ENCODE data around the gene ARHGAP42. TPM values are rescaled to one million over a fixed set of nuclear protein-coding genes. Genes with fewer than 3 reads are reported as not detected.

The ARHGAP42 gene
- total and polyA plus RNA-seq, 4 donors, result 3.8 to 17.2 (median 12.0) TPM

DNA sequence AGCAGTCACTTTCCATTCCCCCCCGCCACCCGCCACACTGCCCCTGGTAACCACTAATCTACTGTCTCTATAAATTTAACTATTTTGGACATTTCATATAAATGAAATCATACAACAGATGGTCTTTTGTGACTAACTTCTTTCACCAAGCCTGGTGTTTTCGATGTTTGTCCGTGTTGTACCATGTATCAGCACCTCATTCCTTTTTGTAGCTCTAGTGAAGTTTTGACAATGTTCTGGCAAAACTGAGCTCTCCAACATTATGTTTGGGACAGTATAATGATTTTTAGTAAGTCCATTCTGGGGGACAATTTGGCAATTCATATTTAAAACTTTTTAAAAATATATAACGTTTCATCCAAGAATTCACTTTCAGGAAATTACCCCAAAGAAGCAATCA, 45.6 kb upstream of the ARHGAP42 start:
- Histone ChIP-seq H3K36me3 (ENCODE audit: control insufficient read depth in 4 of 4, insufficient read depth in 3 of 4, low read depth in 1 of 4, low read length in 3 of 4) (no peaks in the 10 kb centered on the region), H3K4me3 (ENCODE audit: low read depth in 1 of 3, low read length in 3 of 3) (no peak overlapping the region), H3K4me1 (ENCODE audit: control insufficient read depth in 4 of 4, insufficient read depth in 4 of 4, low read length in 3 of 4) (no peaks in the 10 kb centered on the region), H3K9me3 (ENCODE audit: control insufficient read depth in 4 of 4, low read length in 3 of 4) (no peaks in the 10 kb centered on the region), H3K27ac (ENCODE audit: low read depth in 1 of 2, low read length in 2 of 2) (no peak overlapping the region), H3K9ac (ENCODE audit: low read depth in 1 of 2, low read length in 2 of 2) (no peak overlapping the region), H3K27me3 (ENCODE audit: control insufficient read depth in 4 of 4, insufficient read depth in 4 of 4, low read length in 3 of 4) (no peaks in the 10 kb centered on the region)
- no peak for TF ChIP-seq GABPA (IDR thresholded peaks at IDR 0.05 in 1 of 2, conservative IDR thresholded peaks at IDR 0.05 in 1 of 2)
- TF ChIP-seq, protein P1, sequence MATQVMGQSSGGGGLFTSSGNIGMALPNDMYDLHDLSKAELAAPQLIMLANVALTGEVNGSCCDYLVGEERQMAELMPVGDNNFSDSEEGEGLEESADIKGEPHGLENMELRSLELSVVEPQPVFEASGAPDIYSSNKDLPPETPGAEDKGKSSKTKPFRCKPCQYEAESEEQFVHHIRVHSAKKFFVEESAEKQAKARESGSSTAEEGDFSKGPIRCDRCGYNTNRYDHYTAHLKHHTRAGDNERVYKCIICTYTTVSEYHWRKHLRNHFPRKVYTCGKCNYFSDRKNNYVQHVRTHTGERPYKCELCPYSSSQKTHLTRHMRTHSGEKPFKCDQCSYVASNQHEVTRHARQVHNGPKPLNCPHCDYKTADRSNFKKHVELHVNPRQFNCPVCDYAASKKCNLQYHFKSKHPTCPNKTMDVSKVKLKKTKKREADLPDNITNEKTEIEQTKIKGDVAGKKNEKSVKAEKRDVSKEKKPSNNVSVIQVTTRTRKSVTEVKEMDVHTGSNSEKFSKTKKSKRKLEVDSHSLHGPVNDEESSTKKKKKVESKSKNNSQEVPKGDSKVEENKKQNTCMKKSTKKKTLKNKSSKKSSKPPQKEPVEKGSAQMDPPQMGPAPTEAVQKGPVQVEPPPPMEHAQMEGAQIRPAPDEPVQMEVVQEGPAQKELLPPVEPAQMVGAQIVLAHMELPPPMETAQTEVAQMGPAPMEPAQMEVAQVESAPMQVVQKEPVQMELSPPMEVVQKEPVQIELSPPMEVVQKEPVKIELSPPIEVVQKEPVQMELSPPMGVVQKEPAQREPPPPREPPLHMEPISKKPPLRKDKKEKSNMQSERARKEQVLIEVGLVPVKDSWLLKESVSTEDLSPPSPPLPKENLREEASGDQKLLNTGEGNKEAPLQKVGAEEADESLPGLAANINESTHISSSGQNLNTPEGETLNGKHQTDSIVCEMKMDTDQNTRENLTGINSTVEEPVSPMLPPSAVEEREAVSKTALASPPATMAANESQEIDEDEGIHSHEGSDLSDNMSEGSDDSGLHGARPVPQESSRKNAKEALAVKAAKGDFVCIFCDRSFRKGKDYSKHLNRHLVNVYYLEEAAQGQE (IDR thresholded peaks at IDR 0.05), result no peak
- TF ChIP-seq YY1 (IDR thresholded peaks at IDR 0.05), result no peak
- TF ChIP-seq FOXA2 (IDR thresholded peaks at IDR 0.05), result no peak
- TF ChIP-seq, protein P2, sequence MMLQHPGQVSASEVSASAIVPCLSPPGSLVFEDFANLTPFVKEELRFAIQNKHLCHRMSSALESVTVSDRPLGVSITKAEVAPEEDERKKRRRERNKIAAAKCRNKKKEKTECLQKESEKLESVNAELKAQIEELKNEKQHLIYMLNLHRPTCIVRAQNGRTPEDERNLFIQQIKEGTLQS (IDR thresholded peaks at IDR 0.05), result no peak
- no peak for TF ChIP-seq RAD21 (IDR thresholded peaks at IDR 0.05)
- 90% methylated on average over 5 of the region's 5 CpGs for WGBS
- no peak for DNase-seq (ENCODE audit: low spot score)

DNA sequence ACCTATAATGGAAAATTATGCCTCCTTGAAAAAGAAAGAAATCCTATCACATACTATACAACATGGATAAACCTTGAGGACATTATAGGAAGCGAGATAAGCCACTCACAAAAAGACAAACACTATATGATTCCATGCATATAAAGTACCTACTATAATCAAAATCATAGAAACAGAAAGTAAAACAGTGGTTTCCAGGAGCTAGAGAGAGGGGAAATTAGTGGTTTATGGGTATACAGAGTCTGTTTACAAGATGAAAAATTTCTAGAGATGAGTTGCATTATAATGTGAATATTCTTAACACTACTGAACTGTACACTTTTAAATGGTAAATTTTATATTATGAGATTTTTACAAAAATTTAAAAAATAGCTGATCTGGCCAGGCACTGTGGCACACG, 40.5 kb upstream of the ARHGAP42 start:
- Histone ChIP-seq H3K27ac (ENCODE audit: low read depth in 1 of 2, low read length in 2 of 2) (no peak overlapping the region), H3K9ac (ENCODE audit: low read depth in 1 of 2, low read length in 2 of 2) (no peak overlapping the region), H3K36me3 (ENCODE audit: control insufficient read depth in 4 of 4, insufficient read depth in 3 of 4, low read depth in 1 of 4, low read length in 3 of 4) (no peaks in the 10 kb centered on the region), H3K9me3 (ENCODE audit: control insufficient read depth in 4 of 4, low read length in 3 of 4) (no peaks in the 10 kb centered on the region), H3K27me3 (ENCODE audit: control insufficient read depth in 4 of 4, insufficient read depth in 4 of 4, low read length in 3 of 4) (no peaks in the 10 kb centered on the region), H3K4me1 (ENCODE audit: control insufficient read depth in 4 of 4, insufficient read depth in 4 of 4, low read length in 3 of 4) (peaks cover 0 to 2% (median 0%) of the 10 kb centered on the region in 4 donors), H3K4me3 (ENCODE audit: low read depth in 1 of 3, low read length in 3 of 3) (no peak overlapping the region)
- no peak for DNase-seq (ENCODE audit: low spot score)
- no peak for TF ChIP-seq FOXA1 (IDR thresholded peaks at IDR 0.05)
- WGBS, result 64% methylated on average over 2 of the region's 2 CpGs

DNA sequence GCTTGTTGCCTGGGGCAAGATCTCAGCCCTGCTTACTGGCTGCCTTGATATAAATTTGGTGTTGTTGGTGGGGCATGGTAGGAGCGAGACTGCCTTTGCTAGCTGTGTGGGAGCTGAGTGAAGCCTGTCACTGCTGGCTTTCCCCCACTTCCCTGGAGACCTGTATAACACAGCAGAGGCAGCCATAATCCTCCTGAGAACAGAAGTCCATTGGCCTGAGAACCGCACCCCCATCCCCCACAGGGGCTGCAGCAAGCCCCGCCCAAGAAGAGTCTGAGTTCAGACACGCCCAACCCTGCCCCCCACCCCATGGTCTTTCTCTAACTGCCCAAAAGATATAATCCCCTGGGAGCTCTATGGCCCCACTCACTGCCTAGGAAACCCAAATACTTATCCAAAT, 39.2 kb upstream of the ARHGAP42 start:
- DNase-seq (ENCODE audit: low spot score), result no peak
- WGBS, result 92% methylated on average over 4 of the region's 4 CpGs
- peaks cover 0 to 2% (median 0%) of the 10 kb centered on the region in 4 donors for H3K4me1 ChIP-seq (ENCODE audit: control insufficient read depth in 4 of 4, insufficient read depth in 4 of 4, low read length in 3 of 4)
- H3K36me3 ChIP-seq (ENCODE audit: control insufficient read depth in 4 of 4, insufficient read depth in 3 of 4, low read depth in 1 of 4, low read length in 3 of 4), result no peaks in the 10 kb centered on the region
- no peaks in the 10 kb centered on the region for H3K9me3 ChIP-seq (ENCODE audit: control insufficient read depth in 4 of 4, low read length in 3 of 4)
- no peak overlapping the region for H3K27ac ChIP-seq (ENCODE audit: low read depth in 1 of 2, low read length in 2 of 2)
- H3K4me3 ChIP-seq (ENCODE audit: low read depth in 1 of 3, low read length in 3 of 3), result no peak overlapping the region
- H3K9ac ChIP-seq (ENCODE audit: low read depth in 1 of 2, low read length in 2 of 2), result no peak overlapping the region
- no peaks in the 10 kb centered on the region for H3K27me3 ChIP-seq (ENCODE audit: control insufficient read depth in 4 of 4, insufficient read depth in 4 of 4, low read length in 3 of 4)
- TF ChIP-seq HNF4A (conservative IDR thresholded peaks at IDR 0.05) (no peak), JUND (IDR thresholded peaks at IDR 0.05) (no peak), RXRA (IDR thresholded peaks at IDR 0.05) (no peak), EGR1 (IDR thresholded peaks at IDR 0.05; ENCODE audit: low read depth in 2 of 2) (no peak), YY1 (IDR thresholded peaks at IDR 0.05) (no peak), GABPA (IDR thresholded peaks at IDR 0.05 in 1 of 2, conservative IDR thresholded peaks at IDR 0.05 in 1 of 2) (no peak), FOXA2 (IDR thresholded peaks at IDR 0.05) (no peak), TAF1 (conservative IDR thresholded peaks at IDR 0.05) (no peak), ZBTB33 (IDR thresholded peaks at IDR 0.05) (no peak), SP1 (IDR thresholded peaks at IDR 0.05) (no peak), FOXA1 (IDR thresholded peaks at IDR 0.05) (no peak)
- TF ChIP-seq, protein P3, sequence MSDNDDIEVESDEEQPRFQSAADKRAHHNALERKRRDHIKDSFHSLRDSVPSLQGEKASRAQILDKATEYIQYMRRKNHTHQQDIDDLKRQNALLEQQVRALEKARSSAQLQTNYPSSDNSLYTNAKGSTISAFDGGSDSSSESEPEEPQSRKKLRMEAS (IDR thresholded peaks at IDR 0.05), result no peak
- TF ChIP-seq, protein P4, sequence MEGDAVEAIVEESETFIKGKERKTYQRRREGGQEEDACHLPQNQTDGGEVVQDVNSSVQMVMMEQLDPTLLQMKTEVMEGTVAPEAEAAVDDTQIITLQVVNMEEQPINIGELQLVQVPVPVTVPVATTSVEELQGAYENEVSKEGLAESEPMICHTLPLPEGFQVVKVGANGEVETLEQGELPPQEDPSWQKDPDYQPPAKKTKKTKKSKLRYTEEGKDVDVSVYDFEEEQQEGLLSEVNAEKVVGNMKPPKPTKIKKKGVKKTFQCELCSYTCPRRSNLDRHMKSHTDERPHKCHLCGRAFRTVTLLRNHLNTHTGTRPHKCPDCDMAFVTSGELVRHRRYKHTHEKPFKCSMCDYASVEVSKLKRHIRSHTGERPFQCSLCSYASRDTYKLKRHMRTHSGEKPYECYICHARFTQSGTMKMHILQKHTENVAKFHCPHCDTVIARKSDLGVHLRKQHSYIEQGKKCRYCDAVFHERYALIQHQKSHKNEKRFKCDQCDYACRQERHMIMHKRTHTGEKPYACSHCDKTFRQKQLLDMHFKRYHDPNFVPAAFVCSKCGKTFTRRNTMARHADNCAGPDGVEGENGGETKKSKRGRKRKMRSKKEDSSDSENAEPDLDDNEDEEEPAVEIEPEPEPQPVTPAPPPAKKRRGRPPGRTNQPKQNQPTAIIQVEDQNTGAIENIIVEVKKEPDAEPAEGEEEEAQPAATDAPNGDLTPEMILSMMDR (IDR thresholded peaks at IDR 0.05; ENCODE audit: low read depth, low read length, missing input control), result no peak
- TF ChIP-seq, protein P2 (IDR thresholded peaks at IDR 0.05), result no peak
- TF ChIP-seq, protein P1 (IDR thresholded peaks at IDR 0.05), result no peak

All from liver (tissue), 9 donors.